ENCODE data around the gene GSTA1. TPM values are rescaled to one million over a fixed set of nuclear protein-coding genes. Genes with fewer than 3 reads are reported as not detected.
"Not testable (repeated sequence)": the region's sequence is repeated elsewhere in the genome, so short reads cannot be mapped to it uniquely, and the experiment has no call there.

The GSTA1 gene
- polyA plus RNA-seq (2013, experiment 1 of 4) = not detected
- not detected for polyA plus RNA-seq (2013, experiment 2 of 4)
- polyA plus RNA-seq (2013, experiment 3 of 4) = not detected
- polyA plus RNA-seq (2013, experiment 4 of 4) = 0.53 TPM

DNA sequence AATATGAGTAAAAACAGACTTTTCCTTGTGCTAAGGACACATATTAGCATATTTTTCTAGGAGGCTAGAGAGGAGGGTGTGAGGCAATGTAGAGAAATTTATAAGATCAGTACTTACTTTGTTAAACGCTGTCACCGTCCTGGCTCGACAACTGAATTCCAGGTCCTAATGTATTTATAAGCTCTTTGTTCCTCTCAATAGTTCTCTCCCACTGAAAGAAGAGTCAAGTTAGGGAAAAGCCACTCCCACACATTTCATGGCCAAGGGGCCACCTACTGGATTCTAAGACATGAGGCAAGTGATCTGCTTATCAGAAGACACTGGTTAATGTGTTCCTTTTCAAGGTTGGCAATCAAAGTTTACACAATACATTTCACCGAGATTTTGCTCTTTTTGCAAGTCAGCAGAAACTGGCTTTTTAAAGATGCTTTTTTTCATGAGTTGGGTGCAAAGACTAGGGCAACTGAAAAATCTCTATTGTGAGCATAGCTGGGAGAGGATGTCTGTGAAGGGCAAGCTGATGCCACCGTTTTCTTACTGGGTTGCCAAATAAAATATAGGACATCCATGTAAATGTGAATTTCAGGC is at the start of gene GSTA1:
TSS of gene GSTA1 (minus strand) at position 149 of the 588 bp plus-strand sequence. CDS start 4,549 bp downstream, outside the sequence.
- H3K4me3 ChIP-seq (ENCODE audit: insufficient read depth, low read depth, low read length); H3K27ac ChIP-seq (ENCODE audit: insufficient read depth, low read depth, low read length, poor library complexity, severe bottlenecking); H3K9me3 ChIP-seq (ENCODE audit: control insufficient read depth, low read length); H3K4me1 ChIP-seq (ENCODE audit: control insufficient read depth, insufficient read depth, low read length); H3K36me3 ChIP-seq (ENCODE audit: control insufficient read depth, insufficient read depth, low read length); H3K27me3 ChIP-seq (ENCODE audit: control insufficient read depth, insufficient read depth, low read length, poor library complexity, severe bottlenecking): not testable (repeated sequence)
- WGBS, 2 experiments = 41 to 50% methylated on average over 4 of the region's 5 CpGs

- H3K27me3 ChIP-seq (ENCODE audit: control insufficient read depth, insufficient read depth, low read length, poor library complexity, severe bottlenecking) = no peaks in the 10 kb centered on the region
- H3K9me3 ChIP-seq (ENCODE audit: control insufficient read depth, low read length) = no peaks in the 10 kb centered on the region
- H3K36me3 ChIP-seq (ENCODE audit: control insufficient read depth, insufficient read depth, low read length) = no peaks in the 10 kb centered on the region
- H3K27ac ChIP-seq (ENCODE audit: insufficient read depth, low read depth, low read length, poor library complexity, severe bottlenecking) = no peak overlapping the region
- H3K4me3 ChIP-seq (ENCODE audit: insufficient read depth, low read depth, low read length) = no peak overlapping the region
- no peaks in the 10 kb centered on the region for H3K4me1 ChIP-seq (ENCODE audit: control insufficient read depth, insufficient read depth, low read length)
- 91 to 92% methylated on average over 4 of the region's 4 CpGs for WGBS, 2 experiments
These were observed 45.5 kb upstream of the GSTA1 start for GRCh38 chr6:52849137-52849536.

GRCh38 chr6:52846002-52846401 is 42.4 kb upstream of the GSTA1 start:
- Histone ChIP-seq H3K4me3 (ENCODE audit: insufficient read depth, low read depth, low read length) (no peak overlapping the region), H3K36me3 (ENCODE audit: control insufficient read depth, insufficient read depth, low read length) (no peaks in the 10 kb centered on the region), H3K4me1 (ENCODE audit: control insufficient read depth, insufficient read depth, low read length) (no peaks in the 10 kb centered on the region), H3K27me3 (ENCODE audit: control insufficient read depth, insufficient read depth, low read length, poor library complexity, severe bottlenecking) (no peaks in the 10 kb centered on the region), H3K9me3 (ENCODE audit: control insufficient read depth, low read length) (no peaks in the 10 kb centered on the region), H3K27ac (ENCODE audit: insufficient read depth, low read depth, low read length, poor library complexity, severe bottlenecking) (no peak overlapping the region)
- 45 to 50% methylated on average over 1 of the region's 1 CpG for WGBS, 2 experiments

- WGBS, 2 experiments = 95 to 98% methylated on average over 2 to 4 of the region's 4 CpGs
- H3K36me3 ChIP-seq (ENCODE audit: control insufficient read depth, insufficient read depth, low read length) = no peaks in the 10 kb centered on the region
- no peaks in the 10 kb centered on the region for H3K27me3 ChIP-seq (ENCODE audit: control insufficient read depth, insufficient read depth, low read length, poor library complexity, severe bottlenecking)
- H3K27ac ChIP-seq (ENCODE audit: insufficient read depth, low read depth, low read length, poor library complexity, severe bottlenecking) = no peak overlapping the region
- no peaks in the 10 kb centered on the region for H3K4me1 ChIP-seq (ENCODE audit: control insufficient read depth, insufficient read depth, low read length)
- H3K4me3 ChIP-seq (ENCODE audit: insufficient read depth, low read depth, low read length) = no peak overlapping the region
- H3K9me3 ChIP-seq (ENCODE audit: control insufficient read depth, low read length) = no peaks in the 10 kb centered on the region
These were observed 40.0 kb upstream of the GSTA1 start for GRCh38 chr6:52843605-52844004.

GRCh38 chr6:52840763-52841585 is 37.4 kb upstream of the GSTA1 start, which contains the start of gene GSTA5:
TSS of gene GSTA5 (minus strand) at chr6:52840813.
- Histone ChIP-seq H3K27me3 (ENCODE audit: control insufficient read depth, insufficient read depth, low read length, poor library complexity, severe bottlenecking) (no peaks in the 10 kb centered on the region), H3K9me3 (ENCODE audit: control insufficient read depth, low read length) (no peaks in the 10 kb centered on the region), H3K4me1 (ENCODE audit: control insufficient read depth, insufficient read depth, low read length) (no peaks in the 10 kb centered on the region), H3K36me3 (ENCODE audit: control insufficient read depth, insufficient read depth, low read length) (no peaks in the 10 kb centered on the region), H3K27ac (ENCODE audit: insufficient read depth, low read depth, low read length, poor library complexity, severe bottlenecking) (no peak within 1 kb of the TSS), H3K4me3 (ENCODE audit: insufficient read depth, low read depth, low read length) (no peak within 1 kb of the TSS)
- 93% methylated on average over 5 of the region's 5 CpGs for WGBS, 2 experiments

DNA sequence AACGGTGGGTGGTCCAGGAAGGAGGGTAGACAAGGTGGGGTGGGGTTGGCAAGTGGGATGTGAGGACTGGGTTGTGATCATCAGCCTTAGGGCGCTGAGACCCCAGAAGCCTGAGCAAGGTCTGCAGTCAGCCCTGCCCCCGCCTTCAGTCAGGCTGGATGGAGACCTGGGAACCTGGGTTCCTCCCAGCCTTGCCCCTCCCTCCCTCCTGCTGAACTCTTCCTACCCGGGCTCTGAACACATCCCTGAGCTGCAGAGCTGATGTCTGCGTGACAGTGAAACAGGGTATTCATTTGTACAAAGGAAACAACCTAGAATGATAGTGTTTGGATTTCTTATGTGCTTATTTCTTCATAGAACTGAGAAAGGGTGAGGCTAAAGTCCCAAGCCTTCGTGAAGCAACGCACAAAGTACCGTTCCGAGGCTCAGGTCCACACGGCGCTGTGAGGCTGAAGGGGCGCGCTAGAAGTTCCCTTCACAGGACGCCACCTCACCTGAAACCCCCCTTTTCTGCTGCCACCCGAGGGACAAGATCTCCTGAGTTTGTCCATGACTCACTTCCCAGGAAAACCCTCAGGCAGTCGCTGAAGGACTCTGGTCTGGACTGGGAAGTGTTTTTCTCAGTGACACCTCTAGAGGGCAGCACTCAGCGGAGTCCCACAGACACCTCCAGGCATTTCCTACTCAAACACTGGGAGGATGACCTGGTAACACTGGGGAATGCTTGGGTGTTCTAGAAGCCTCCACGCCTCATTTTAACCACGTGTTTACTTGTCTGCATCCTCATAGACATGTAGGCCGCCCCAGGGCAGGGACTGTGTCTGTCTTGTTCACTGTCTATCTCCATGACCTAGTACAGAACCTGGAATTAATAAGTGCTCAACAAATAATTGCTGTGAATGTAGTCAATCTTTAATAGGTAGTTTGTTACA is 35.8 kb upstream of the GSTA1 start:
- Histone ChIP-seq H3K9me3 (ENCODE audit: control insufficient read depth, low read length) (no peaks in the 10 kb centered on the region), H3K27ac (ENCODE audit: insufficient read depth, low read depth, low read length, poor library complexity, severe bottlenecking) (no peak overlapping the region), H3K27me3 (ENCODE audit: control insufficient read depth, insufficient read depth, low read length, poor library complexity, severe bottlenecking) (no peaks in the 10 kb centered on the region), H3K4me3 (ENCODE audit: insufficient read depth, low read depth, low read length) (no peak overlapping the region), H3K36me3 (ENCODE audit: control insufficient read depth, insufficient read depth, low read length) (no peaks in the 10 kb centered on the region), H3K4me1 (ENCODE audit: control insufficient read depth, insufficient read depth, low read length) (no peaks in the 10 kb centered on the region)
- WGBS, 2 experiments = 70 to 73% methylated on average over 20 of the region's 20 CpGs

DNA sequence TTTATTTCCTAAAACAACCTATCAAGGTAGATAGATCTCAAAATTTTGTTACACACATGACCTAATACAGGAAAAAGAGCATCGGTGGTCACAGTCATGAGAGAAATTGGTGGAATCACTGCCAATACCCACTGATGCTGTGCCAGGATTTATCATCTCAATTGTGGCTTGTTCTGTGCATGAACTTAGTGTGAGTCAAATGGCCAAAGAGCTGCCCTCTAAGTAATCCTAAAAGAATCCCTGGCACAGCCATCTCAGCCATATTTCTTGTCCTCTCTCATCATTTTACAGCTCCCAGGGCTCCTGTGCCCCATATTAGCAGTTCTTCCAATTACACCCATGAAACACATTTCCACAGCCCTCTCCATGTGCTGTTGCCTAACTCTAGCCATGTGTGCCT is 30.9 kb upstream of the GSTA1 start:
- Histone ChIP-seq H3K27ac (ENCODE audit: insufficient read depth, low read depth, low read length, poor library complexity, severe bottlenecking) (no peak overlapping the region), H3K9me3 (ENCODE audit: control insufficient read depth, low read length) (no peaks in the 10 kb centered on the region), H3K4me1 (ENCODE audit: control insufficient read depth, insufficient read depth, low read length) (no peaks in the 10 kb centered on the region), H3K36me3 (ENCODE audit: control insufficient read depth, insufficient read depth, low read length) (no peaks in the 10 kb centered on the region), H3K27me3 (ENCODE audit: control insufficient read depth, insufficient read depth, low read length, poor library complexity, severe bottlenecking) (no peaks in the 10 kb centered on the region), H3K4me3 (ENCODE audit: insufficient read depth, low read depth, low read length) (no peak overlapping the region)
- WGBS, 2 experiments = 87 to 95% methylated on average over 1 of the region's 1 CpG

GRCh38 chr6:52830869-52831268 is 27.3 kb upstream of the GSTA1 start:
- H3K36me3 ChIP-seq (ENCODE audit: control insufficient read depth, insufficient read depth, low read length) = not testable (repeated sequence)
- 90 to 100% methylated on average over 2 of the region's 4 CpGs for WGBS, 2 experiments

GRCh38 chr6:52829046-52829817 is 25.6 kb upstream of the GSTA1 start:
- no peaks in the 10 kb centered on the region for H3K9me3 ChIP-seq (ENCODE audit: control insufficient read depth, low read length)
- H3K4me3 ChIP-seq (ENCODE audit: insufficient read depth, low read depth, low read length) = no peak overlapping the region
- H3K36me3 ChIP-seq (ENCODE audit: control insufficient read depth, insufficient read depth, low read length) = no peaks in the 10 kb centered on the region
- no peak overlapping the region for H3K27ac ChIP-seq (ENCODE audit: insufficient read depth, low read depth, low read length, poor library complexity, severe bottlenecking)
- 89 to 91% methylated on average over 37 of the region's 37 CpGs for whole genome bisulfite sequencing, 2 experiments
- H3K27me3 ChIP-seq (ENCODE audit: control insufficient read depth, insufficient read depth, low read length, poor library complexity, severe bottlenecking) = no peaks in the 10 kb centered on the region
- H3K4me1 ChIP-seq (ENCODE audit: control insufficient read depth, insufficient read depth, low read length) = no peaks in the 10 kb centered on the region

More at GRCh38 chr6:52830869-52831268, 27.3 kb upstream of the GSTA1 start:
- H3K27me3 ChIP-seq (ENCODE audit: control insufficient read depth, insufficient read depth, low read length, poor library complexity, severe bottlenecking); H3K4me1 ChIP-seq (ENCODE audit: control insufficient read depth, insufficient read depth, low read length); H3K4me3 ChIP-seq (ENCODE audit: insufficient read depth, low read depth, low read length); H3K9me3 ChIP-seq (ENCODE audit: control insufficient read depth, low read length); H3K27ac ChIP-seq (ENCODE audit: insufficient read depth, low read depth, low read length, poor library complexity, severe bottlenecking): not testable (repeated sequence)

All from ectodermal cell (in vitro differentiated cells).